ENCODE data around the gene GASK1A. TPM values are rescaled to one million over a fixed set of nuclear protein-coding genes. Genes with fewer than 3 reads are reported as not detected.

Gene GASK1A
- total and polyA plus RNA-seq, 2 donors, result 1.0 to 1.5 TPM

DNA sequence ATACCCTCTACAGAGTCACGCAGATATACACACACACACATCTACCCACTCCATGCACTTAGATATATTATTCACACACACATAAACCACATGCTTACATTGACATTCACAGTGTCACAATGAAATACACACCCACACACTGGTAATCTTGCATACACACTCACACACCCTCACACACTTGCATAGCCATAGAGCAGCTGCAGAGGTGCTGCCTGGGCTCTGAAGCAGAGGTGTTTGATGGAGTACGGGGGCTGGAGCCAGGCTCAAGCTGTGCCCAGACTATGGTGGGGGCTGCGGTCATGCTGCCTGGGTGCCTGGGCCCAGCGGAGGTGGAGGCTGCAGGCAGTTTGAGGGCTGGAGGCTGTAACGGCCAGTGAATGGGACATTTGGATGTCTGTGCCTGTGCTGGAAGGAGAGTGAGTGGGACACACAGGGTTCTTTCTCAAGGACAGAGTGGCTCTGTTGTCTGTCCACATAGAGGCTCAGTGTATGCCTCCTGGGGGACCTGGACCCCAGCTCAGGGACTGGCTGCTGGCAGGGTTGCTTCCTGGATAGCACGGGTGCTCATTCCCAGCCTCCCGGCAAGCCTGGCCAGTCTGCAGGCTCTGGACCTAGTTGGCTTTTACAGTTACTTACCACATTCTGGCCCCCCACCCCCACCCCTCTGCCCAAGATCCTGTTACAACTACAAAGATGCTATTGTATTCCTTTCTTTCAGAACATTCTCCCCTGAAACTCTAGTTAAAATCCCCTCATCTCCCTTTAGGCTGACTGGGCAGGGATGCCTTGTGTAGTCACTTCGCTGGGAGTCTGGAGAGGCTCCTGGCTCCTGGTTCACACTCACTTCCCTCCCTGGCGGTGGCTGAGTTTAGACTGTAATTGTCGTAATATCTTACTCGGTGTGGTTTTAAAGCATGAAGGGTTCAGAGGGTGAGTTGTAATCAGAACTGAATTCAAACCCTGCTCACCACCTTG, 12.5 kb downstream of the GASK1A start:
- no peaks in the 10 kb centered on the region for H3K9me3 ChIP-seq (ENCODE audit: control insufficient read depth in 2 of 2, insufficient read depth in 1 of 2, low read length in 1 of 2)
- H3K27me3 ChIP-seq (ENCODE audit: control insufficient read depth in 2 of 2, insufficient read depth in 1 of 2, low read length in 1 of 2), result peaks cover 0 to 2% of the 10 kb centered on the region in 2 donors
- H3K36me3 ChIP-seq (ENCODE audit: control insufficient read depth in 2 of 2, insufficient read depth in 2 of 2, low read length in 1 of 2), result no peaks in the 10 kb centered on the region
- no peaks in the 10 kb centered on the region for H3K4me1 ChIP-seq (ENCODE audit: control insufficient read depth in 2 of 2, insufficient read depth in 2 of 2, low read length in 2 of 2)
- H3K4me3 ChIP-seq (ENCODE audit: low read length in 2 of 2), result no peak overlapping the region
- WGBS, result 94% methylated on average over 11 of the region's 11 CpGs
- DNase-seq (ENCODE audit: low read depth in 6 of 9, low spot score in 9 of 9), result no peak
- no peak overlapping the region for H3K27ac ChIP-seq (ENCODE audit: low read depth in 1 of 2, low read length in 1 of 2)

DNA sequence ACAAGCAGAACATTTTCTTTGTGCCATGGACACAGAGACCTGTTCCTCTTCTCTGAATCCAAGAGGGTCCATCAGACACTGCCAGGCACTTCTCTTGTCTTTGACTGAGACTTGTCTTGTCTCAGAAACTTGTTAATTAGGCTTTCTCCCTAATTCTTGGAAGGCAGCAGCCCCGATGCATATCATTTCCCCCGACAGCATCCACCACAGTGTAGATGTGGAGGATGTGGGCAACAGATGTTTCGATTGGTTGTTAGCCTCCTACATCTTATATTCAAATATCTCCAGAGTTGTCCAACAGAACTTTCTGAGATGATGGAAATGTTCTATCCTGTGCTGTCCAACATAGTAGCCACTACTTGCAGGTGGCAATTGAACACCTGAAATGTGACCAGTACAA, 15.5 kb downstream of the GASK1A start:
- Histone ChIP-seq H3K27ac (ENCODE audit: low read depth in 1 of 2, low read length in 1 of 2) (no peak overlapping the region), H3K4me3 (ENCODE audit: low read length in 2 of 2) (no peak overlapping the region), H3K9me3 (ENCODE audit: control insufficient read depth in 2 of 2, insufficient read depth in 1 of 2, low read length in 1 of 2) (no peaks in the 10 kb centered on the region), H3K4me1 (ENCODE audit: control insufficient read depth in 2 of 2, insufficient read depth in 2 of 2, low read length in 2 of 2) (no peaks in the 10 kb centered on the region), H3K27me3 (ENCODE audit: control insufficient read depth in 2 of 2, insufficient read depth in 1 of 2, low read length in 1 of 2) (no peaks in the 10 kb centered on the region), H3K36me3 (ENCODE audit: control insufficient read depth in 2 of 2, insufficient read depth in 2 of 2, low read length in 1 of 2) (no peaks in the 10 kb centered on the region)
- 83% methylated on average over 3 of the region's 3 CpGs for WGBS
- no peak for DNase-seq (ENCODE audit: low read depth in 6 of 9, low spot score in 9 of 9)

DNA sequence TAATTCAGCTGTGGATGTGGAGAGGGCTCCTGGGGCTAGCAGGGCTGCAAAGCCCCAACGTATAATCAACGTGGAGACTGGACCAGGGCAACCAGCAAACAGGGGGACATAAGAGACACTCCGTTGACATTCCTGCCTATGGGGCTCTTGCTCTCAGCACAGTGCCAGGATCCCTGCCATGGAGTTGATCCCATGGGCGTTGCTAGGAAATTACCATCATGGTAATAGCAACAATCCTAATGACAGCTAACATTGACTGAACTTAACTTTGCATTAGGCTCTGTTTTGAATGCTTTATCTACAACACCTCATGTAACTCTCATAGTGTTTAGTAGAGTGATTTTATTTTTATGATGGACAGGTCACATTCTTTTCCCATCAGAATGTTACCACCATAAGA, 16.9 kb downstream of the GASK1A start:
- Histone ChIP-seq H3K4me1 (ENCODE audit: control insufficient read depth in 2 of 2, insufficient read depth in 2 of 2, low read length in 2 of 2) (no peaks in the 10 kb centered on the region), H3K4me3 (ENCODE audit: low read length in 2 of 2) (no peak overlapping the region), H3K27me3 (ENCODE audit: control insufficient read depth in 2 of 2, insufficient read depth in 1 of 2, low read length in 1 of 2) (no peaks in the 10 kb centered on the region), H3K27ac (ENCODE audit: low read depth in 1 of 2, low read length in 1 of 2) (no peak overlapping the region), H3K36me3 (ENCODE audit: control insufficient read depth in 2 of 2, insufficient read depth in 2 of 2, low read length in 1 of 2) (no peaks in the 10 kb centered on the region), H3K9me3 (ENCODE audit: control insufficient read depth in 2 of 2, insufficient read depth in 1 of 2, low read length in 1 of 2) (no peaks in the 10 kb centered on the region)
- no peak for DNase-seq (ENCODE audit: low read depth in 6 of 9, low spot score in 9 of 9)
- 97% methylated on average over 4 of the region's 4 CpGs for WGBS

DNA sequence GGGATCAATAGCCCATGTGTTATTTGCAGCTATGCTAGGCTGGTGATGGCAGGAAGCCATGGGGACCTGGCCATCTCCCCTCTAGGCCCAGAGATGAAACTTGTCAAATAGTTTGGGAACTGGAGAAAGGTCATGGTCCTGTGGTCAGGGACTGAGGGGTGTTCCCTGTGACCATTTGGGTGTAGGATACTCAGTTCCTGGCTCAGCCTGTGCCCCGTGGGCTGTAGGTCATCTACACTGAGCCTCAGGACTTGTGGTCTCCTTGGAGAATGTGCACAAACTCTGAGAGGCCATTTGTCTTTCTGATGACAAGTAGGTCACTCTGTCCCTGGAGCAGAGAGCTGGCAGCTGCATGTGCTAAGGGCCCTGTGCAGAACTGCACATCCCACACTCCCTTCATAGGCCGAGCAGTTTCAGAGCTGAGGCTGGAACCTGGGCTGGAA, 17.5 kb downstream of the GASK1A start:
- no peaks in the 10 kb centered on the region for H3K36me3 ChIP-seq (ENCODE audit: control insufficient read depth in 2 of 2, insufficient read depth in 2 of 2, low read length in 1 of 2)
- H3K9me3 ChIP-seq (ENCODE audit: control insufficient read depth in 2 of 2, insufficient read depth in 1 of 2, low read length in 1 of 2), result no peaks in the 10 kb centered on the region
- H3K4me1 ChIP-seq (ENCODE audit: control insufficient read depth in 2 of 2, insufficient read depth in 2 of 2, low read length in 2 of 2), result no peaks in the 10 kb centered on the region
- DNase-seq (ENCODE audit: low read depth in 6 of 9, low spot score in 9 of 9), result no peak
- no peak overlapping the region for H3K4me3 ChIP-seq (ENCODE audit: low read length in 2 of 2)
- 97% methylated on average over 2 of the region's 2 CpGs for WGBS
- no peak overlapping the region for H3K27ac ChIP-seq (ENCODE audit: low read depth in 1 of 2, low read length in 1 of 2)
- H3K27me3 ChIP-seq (ENCODE audit: control insufficient read depth in 2 of 2, insufficient read depth in 1 of 2, low read length in 1 of 2), result no peaks in the 10 kb centered on the region

DNA sequence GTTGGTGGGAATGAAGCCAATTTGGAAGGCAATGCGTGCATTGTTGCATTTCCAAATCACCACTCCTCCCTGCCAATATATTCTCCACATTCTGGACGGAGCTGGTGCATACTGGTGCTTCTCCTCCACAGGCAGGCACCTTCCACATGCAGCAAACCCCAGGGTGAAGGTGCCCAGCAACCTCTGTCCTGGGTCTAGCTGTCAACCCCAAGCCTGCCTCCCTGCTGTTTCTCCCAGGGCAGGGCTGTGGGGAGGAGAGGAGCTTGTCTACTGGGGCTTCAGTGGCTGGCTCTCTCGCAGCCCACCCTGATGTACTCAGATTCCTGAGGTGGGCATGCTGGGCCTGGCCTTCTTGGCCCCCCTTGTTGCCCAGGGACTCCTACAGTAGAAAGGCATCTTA, 20.1 kb downstream of the GASK1A start:
- Histone ChIP-seq H3K27ac (ENCODE audit: low read depth in 1 of 2, low read length in 1 of 2) (no peak overlapping the region), H3K27me3 (ENCODE audit: control insufficient read depth in 2 of 2, insufficient read depth in 1 of 2, low read length in 1 of 2) (no peaks in the 10 kb centered on the region), H3K4me1 (ENCODE audit: control insufficient read depth in 2 of 2, insufficient read depth in 2 of 2, low read length in 2 of 2) (peaks cover 2 to 7% of the 10 kb centered on the region in 2 donors), H3K36me3 (ENCODE audit: control insufficient read depth in 2 of 2, insufficient read depth in 2 of 2, low read length in 1 of 2) (no peaks in the 10 kb centered on the region), H3K9me3 (ENCODE audit: control insufficient read depth in 2 of 2, insufficient read depth in 1 of 2, low read length in 1 of 2) (no peaks in the 10 kb centered on the region), H3K4me3 (ENCODE audit: low read length in 2 of 2) (no peak overlapping the region)
- no peak for DNase-seq (ENCODE audit: low read depth in 6 of 9, low spot score in 9 of 9)
- 97% methylated on average over 3 of the region's 3 CpGs for WGBS

DNA sequence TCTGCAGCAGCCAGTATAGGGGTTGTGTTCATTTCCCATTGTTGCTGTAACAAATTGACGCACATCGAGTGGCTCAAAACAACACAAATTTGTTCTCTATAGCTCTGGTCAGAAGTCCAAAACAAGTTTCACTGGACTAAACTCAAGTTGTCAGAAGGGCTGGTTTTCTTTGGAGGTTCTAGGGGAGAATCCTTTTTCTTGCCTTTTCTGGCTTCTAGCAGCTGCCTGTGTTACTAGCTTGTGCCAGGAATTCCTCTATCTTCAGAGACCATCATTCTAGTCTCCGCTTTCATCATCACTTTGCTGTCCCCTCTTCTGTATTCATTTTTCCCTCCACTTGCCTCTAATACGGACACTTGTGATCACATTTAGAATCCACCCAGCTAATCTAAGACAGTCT, 20.5 kb downstream of the GASK1A start:
- peaks cover 2 to 7% of the 10 kb centered on the region in 2 donors for H3K4me1 ChIP-seq (ENCODE audit: control insufficient read depth in 2 of 2, insufficient read depth in 2 of 2, low read length in 2 of 2)
- no peaks in the 10 kb centered on the region for H3K9me3 ChIP-seq (ENCODE audit: control insufficient read depth in 2 of 2, insufficient read depth in 1 of 2, low read length in 1 of 2)
- no peak overlapping the region for H3K4me3 ChIP-seq (ENCODE audit: low read length in 2 of 2)
- H3K27me3 ChIP-seq (ENCODE audit: control insufficient read depth in 2 of 2, insufficient read depth in 1 of 2, low read length in 1 of 2), result no peaks in the 10 kb centered on the region
- no peak overlapping the region for H3K27ac ChIP-seq (ENCODE audit: low read depth in 1 of 2, low read length in 1 of 2)
- 96% methylated on average over 4 of the region's 4 CpGs for WGBS
- DNase-seq (ENCODE audit: low read depth in 6 of 9, low spot score in 9 of 9), result no peak
- no peaks in the 10 kb centered on the region for H3K36me3 ChIP-seq (ENCODE audit: control insufficient read depth in 2 of 2, insufficient read depth in 2 of 2, low read length in 1 of 2)

DNA sequence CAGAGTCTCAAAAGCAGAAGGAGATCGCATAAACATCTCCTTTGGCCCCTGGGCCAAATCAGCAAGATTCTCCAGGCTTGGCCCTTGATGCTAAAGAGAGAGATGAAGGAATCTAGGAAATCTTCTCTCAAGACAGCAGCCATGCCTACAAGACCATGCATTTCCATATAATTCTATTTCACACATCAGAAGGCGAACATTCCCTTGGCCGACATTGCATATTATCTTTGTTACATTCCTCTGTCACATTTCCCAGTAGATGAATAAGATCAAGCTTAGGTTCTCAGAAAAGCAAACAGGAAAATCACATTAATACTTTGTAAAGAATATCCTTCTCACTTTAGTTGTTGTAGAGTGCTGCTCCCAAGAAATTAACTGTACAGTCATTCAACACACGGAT, 21.3 kb downstream of the GASK1A start:
- Histone ChIP-seq H3K27ac (ENCODE audit: low read depth in 1 of 2, low read length in 1 of 2) (no peak overlapping the region), H3K9me3 (ENCODE audit: control insufficient read depth in 2 of 2, insufficient read depth in 1 of 2, low read length in 1 of 2) (no peaks in the 10 kb centered on the region), H3K4me3 (ENCODE audit: low read length in 2 of 2) (no peak overlapping the region), H3K4me1 (ENCODE audit: control insufficient read depth in 2 of 2, insufficient read depth in 2 of 2, low read length in 2 of 2) (peaks cover 2 to 10% of the 10 kb centered on the region in 2 donors), H3K27me3 (ENCODE audit: control insufficient read depth in 2 of 2, insufficient read depth in 1 of 2, low read length in 1 of 2) (no peaks in the 10 kb centered on the region), H3K36me3 (ENCODE audit: control insufficient read depth in 2 of 2, insufficient read depth in 2 of 2, low read length in 1 of 2) (no peaks in the 10 kb centered on the region)
- no peak for DNase-seq (ENCODE audit: low read depth in 6 of 9, low spot score in 9 of 9)
- WGBS, result 97% methylated on average over 4 of the region's 4 CpGs

DNA sequence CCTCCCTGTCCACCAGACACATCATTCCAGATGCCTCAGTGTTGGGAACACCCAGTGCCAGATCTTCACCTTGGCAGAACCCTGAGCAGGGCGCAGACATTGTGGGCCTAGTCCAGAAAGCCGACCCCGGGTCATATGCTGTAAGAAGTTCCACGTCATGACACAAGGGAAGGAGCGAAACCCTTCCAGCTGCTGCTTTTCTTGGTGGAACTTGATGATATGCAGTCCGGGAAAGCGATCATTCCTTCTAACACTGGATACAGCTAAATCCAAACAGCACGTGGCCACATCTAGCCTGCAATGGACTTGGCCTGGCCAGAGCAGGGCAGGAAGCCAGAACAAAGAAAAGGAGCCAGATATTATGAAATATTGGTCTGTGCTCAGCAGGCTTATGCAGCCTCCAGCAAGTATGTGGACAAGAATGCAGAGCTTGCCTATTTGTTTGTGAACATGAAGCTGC, 22.0 kb downstream of the GASK1A start:
- Histone ChIP-seq H3K27ac (ENCODE audit: low read depth in 1 of 2, low read length in 1 of 2) (no peak overlapping the region), H3K36me3 (ENCODE audit: control insufficient read depth in 2 of 2, insufficient read depth in 2 of 2, low read length in 1 of 2) (no peaks in the 10 kb centered on the region), H3K27me3 (ENCODE audit: control insufficient read depth in 2 of 2, insufficient read depth in 1 of 2, low read length in 1 of 2) (no peaks in the 10 kb centered on the region), H3K9me3 (ENCODE audit: control insufficient read depth in 2 of 2, insufficient read depth in 1 of 2, low read length in 1 of 2) (no peaks in the 10 kb centered on the region), H3K4me3 (ENCODE audit: low read length in 2 of 2) (no peak overlapping the region), H3K4me1 (ENCODE audit: control insufficient read depth in 2 of 2, insufficient read depth in 2 of 2, low read length in 2 of 2) (peaks cover 4 to 10% of the 10 kb centered on the region in 2 donors)
- WGBS, result 95% methylated on average over 8 of the region's 8 CpGs
- no peak for DNase-seq (ENCODE audit: low read depth in 6 of 9, low spot score in 9 of 9)

DNA sequence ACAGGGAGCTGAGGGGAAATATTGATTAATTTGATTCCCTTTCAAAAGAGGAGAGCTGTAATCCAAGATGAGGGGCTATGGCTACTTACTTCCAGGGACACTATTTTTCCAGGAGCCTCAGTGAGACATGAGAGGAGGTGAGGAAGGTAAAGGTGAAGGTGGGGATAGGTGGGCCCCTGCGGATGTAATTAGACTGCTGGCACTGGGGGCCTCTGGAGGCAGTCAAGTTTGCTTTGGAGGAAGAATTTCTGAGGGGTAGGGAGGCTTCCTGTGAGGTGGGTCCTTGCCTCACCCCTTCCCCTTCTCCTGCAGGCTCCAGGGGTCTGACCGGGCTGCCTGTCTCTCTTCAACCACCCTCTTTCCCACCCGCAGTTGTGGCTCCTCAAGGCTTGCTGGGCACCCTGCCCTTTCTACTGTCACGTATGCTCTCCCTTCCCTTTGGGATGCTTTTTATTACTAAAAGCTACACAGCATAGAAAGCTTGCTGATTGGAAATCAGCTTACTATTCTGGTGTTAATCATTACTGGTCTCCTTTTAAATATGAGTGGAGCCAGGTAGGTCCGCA, 22.5 kb downstream of the GASK1A start:
- Histone ChIP-seq H3K27me3 (ENCODE audit: control insufficient read depth in 2 of 2, insufficient read depth in 1 of 2, low read length in 1 of 2) (no peaks in the 10 kb centered on the region), H3K4me1 (ENCODE audit: control insufficient read depth in 2 of 2, insufficient read depth in 2 of 2, low read length in 2 of 2) (peaks cover 5 to 10% of the 10 kb centered on the region in 2 donors), H3K9me3 (ENCODE audit: control insufficient read depth in 2 of 2, insufficient read depth in 1 of 2, low read length in 1 of 2) (no peaks in the 10 kb centered on the region), H3K4me3 (ENCODE audit: low read length in 2 of 2) (no peak overlapping the region), H3K27ac (ENCODE audit: low read depth in 1 of 2, low read length in 1 of 2) (no peak overlapping the region), H3K36me3 (ENCODE audit: control insufficient read depth in 2 of 2, insufficient read depth in 2 of 2, low read length in 1 of 2) (no peaks in the 10 kb centered on the region)
- 91% methylated on average over 5 of the region's 5 CpGs for WGBS
- no peak for DNase-seq (ENCODE audit: low read depth in 6 of 9, low spot score in 9 of 9)
